Middle frontal gyrus (tissue), 1 donor: ENCODE data around the gene ARL6.
"Not testable (repeated sequence)": the region's sequence is repeated elsewhere in the genome, so short reads cannot be mapped to it uniquely, and the experiment has no call there.

Source experiments
- DNase-seq: peaks from one replicate; pipeline ENCODE4 v3.0.0-alpha.2; 2015; ENCODE audit warnings: low spot score; ENCODE audit errors: extremely low spot score

The ARL6 gene

GRCh38 chr3:97821287-97821773 lies 56.8 kb downstream of the ARL6 start:
- DNase-seq, result no peak

GRCh38 chr3:97821774-97822358 lies 57.3 kb downstream of the ARL6 start, which contains the start of gene CRYBG3:
Gene CRYBG3 (plus strand): TSS chr3:97822011. CDS start chr3:97822207, 196 bp downstream.
- peak; percentile 53 for DNase-seq

- DNase-seq, result no peak
Observed at GRCh38 chr3:97822359-97822775, 57.8 kb downstream of the ARL6 start.

GRCh38 chr3:97823046-97824004 lies 58.8 kb downstream of the ARL6 start:
- DNase-seq, result no peak

GRCh38 chr3:97825101-97825500 lies 60.5 kb downstream of the ARL6 start:
- no peak for DNase-seq

- no peak for DNase-seq
Observed at GRCh38 chr3:97827741-97828471, 63.3 kb downstream of the ARL6 start.

- no peak for DNase-seq
Observed at GRCh38 chr3:97829198-97829597, 64.6 kb downstream of the ARL6 start.

- DNase-seq, result no peak
Observed at GRCh38 chr3:97830638-97831037, 66.1 kb downstream of the ARL6 start.

- DNase-seq, result no peak
Observed at GRCh38 chr3:97831140-97831539, 66.6 kb downstream of the ARL6 start.

- DNase-seq, result not testable (repeated sequence)
Observed at GRCh38 chr3:97833184-97833583, 68.6 kb downstream of the ARL6 start.

- DNase-seq, result no peak
Observed at GRCh38 chr3:97835761-97836160, 71.2 kb downstream of the ARL6 start.

GRCh38 chr3:97838393-97838792 lies 73.8 kb downstream of the ARL6 start:
- DNase-seq, result no peak

- no peak for DNase-seq
Observed at GRCh38 chr3:97839944-97840343, 75.4 kb downstream of the ARL6 start.

- no peak for DNase-seq
Observed at GRCh38 chr3:97841304-97841703, 76.7 kb downstream of the ARL6 start.

- no peak for DNase-seq
Observed at GRCh38 chr3:97841956-97842355, 77.4 kb downstream of the ARL6 start.

- no peak for DNase-seq
Observed at GRCh38 chr3:97848779-97849178, 84.2 kb downstream of the ARL6 start.
